NCI-H526 (cell line): Measurements from ENCODE around the gene CHST3.

ENCODE experiments used
- DNase-seq, 2 experiments: peaks; one replicate each; lab custom pipeline; 2025; lab: John Stamatoyannopoulos, UW

CHST3 gene

DNA sequence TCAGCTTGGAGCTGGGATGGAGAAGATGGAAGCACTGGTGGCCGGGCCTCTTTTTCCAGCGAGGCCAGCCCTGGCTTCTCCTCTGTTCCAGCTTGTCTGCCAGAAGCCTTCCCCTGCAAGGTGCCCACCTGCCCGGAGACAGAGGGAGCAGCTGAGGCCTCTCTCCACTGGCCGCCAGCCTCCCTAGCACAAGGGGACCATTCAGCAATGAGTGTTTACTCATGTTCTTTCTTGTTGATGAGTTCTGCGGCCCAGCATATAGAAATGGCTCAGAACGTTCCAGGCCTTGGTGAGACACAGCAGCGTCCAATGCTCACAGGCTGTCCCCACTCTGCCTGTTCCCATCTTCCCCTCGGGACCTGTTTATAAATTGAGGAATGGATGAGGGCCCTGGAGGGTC is 47.3 kb downstream of the CHST3 start:
- DNase-seq, result no peak

DNA sequence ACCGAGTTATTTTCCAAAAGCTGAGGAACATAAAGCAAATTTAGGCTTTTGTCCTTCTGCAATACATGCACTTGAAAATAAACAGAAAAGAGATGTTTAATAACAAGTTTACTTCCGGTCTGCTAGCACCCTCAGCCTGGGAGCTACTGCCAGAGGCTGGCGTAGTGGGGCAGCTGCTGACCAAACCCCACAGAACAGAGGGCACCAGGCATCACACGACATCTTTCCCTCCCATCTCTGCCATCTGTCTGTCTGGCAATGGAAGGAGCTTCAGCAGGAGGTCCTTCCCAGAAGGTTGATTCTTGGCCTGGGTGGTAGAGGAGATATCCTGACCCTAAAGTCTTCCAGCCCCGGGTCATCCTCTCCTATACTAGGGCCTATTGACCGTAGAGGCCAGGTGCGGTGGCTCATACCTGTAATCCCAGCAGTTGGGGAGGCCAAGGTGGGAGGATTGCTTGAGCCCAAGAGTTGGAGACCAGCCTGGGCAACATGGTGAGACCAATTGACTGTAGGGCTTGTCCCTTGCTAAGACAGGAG is 47.8 kb downstream of the CHST3 start:
- DNase-seq, result no peak

- DNase-seq, result no peak
These were observed 48.6 kb downstream of the CHST3 start for GRCh38 chr10:72012796-72013195.

- DNase-seq, result no peak
These were observed 49.2 kb downstream of the CHST3 start for GRCh38 chr10:72013202-72013945.

DNA sequence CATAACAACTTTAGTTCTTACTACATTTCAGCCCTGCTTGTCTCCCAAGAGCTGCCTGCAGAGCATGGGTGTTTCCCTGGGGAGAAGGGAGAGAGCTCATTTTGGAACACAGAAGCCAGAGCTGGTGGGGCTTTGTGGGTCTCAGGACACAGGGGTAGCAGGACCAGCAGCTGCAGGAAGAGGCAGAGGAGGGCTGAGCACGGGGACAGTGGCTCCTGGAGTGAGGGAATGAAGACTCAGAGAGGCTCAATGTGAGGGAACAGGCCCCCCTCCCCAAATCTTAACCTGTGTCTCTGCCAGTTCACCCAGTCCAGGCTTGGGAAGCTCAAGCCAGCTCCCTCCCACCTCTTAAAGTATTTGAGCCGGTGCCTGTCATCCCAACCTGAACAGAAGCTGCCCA is 50.0 kb downstream of the CHST3 start:
- DNase-seq, result no peak

DNA sequence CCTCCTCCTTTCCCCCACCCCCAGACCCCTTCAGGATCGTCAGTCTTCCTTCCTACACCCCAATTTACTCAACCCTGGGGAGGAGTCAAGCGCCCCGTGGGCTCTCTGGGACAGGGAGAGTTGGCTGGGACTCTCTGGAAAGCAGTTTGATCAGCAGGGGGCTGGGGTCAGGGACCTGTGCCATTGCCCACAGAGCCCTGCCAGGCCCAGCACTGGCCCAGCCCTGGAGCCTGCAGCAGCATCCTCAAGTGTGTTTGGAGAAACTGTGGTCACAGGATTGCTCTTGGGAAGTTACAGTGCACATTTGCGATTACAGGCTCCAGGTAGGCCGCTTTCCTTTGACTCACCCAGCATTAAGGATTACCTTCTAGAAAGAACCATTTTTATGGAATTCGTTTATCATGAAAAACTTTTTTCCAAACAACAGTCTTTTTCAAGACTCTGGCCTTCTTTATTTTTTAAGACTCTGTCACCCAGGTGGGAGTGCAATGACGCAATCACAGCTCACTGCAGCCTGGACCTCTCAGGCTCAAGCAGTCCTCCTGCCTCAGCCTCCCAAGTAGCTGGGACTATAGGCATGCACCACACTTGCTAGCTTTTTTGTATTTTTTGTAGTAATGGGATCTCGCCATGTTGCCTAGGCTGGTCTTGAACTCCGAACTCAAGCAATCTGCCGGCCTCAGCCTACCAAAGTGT is 50.7 kb downstream of the CHST3 start:
- DNase-seq, result no peak

DNA sequence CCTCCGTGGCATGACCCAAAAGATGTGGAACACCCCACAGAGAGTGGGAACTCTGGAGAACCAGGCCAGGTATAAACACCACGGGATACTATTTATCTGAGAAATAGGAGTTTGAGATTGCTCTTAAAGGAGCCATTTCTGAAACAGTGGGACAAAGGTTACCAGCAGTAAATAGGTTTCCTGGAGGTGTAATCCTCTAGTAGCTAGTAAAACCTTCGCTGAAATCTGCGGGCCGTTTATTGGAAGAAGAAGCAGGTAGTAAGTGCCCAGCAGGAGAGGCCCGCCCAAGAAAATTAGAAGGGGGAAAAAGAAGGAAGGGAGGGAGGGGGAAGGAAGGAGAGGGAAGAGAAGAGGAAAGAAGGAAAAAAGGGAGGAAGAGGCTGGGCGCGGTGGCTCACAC is 51.6 kb downstream of the CHST3 start:
- DNase-seq, result no peak

GRCh38 chr10:72016608-72017300 is 52.6 kb downstream of the CHST3 start:
- DNase-seq, result no peak

DNA sequence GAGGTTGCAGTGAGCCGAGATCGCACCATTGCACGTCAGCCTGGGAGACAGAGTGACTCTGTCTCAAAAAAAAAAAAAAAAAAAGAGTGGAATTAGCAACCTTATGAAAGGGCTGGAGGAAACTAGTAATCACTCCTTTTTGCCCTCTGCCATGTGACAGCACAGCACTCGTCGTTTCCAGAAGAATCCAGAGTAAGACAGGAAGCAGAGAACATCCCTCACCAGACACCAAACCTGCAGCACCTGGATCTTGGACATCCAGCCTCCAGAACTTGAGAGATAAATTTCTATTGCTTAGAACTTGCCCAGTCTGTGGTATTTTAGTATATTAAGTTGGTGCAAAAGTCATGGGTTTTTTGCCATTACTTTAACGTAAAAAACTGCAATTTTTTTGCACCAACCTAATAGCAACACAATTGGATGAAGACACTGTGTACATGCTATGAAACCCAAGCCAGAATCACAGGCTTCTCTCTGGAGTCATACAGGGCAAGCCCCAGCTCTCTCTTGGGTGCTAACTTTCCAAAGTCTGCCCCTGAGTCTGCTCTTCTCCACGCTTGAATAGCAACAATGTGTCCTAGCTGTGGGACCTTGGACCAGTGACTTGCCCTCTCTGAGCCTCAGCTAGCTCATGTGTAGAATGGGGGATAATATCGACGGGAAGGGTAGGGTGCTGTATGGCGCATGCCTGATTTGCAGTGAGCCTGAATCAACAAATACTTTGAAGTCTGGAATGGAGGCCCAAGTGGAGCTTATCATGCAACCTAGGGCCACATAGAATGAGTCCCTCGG is 55.1 kb downstream of the CHST3 start:
- no peak for DNase-seq

GRCh38 chr10:72020914-72021809 is 57.0 kb downstream of the CHST3 start:
- DNase-seq, result no peak

GRCh38 chr10:72022228-72022627 is 58.0 kb downstream of the CHST3 start:
- no peak for DNase-seq

GRCh38 chr10:72024596-72024995 is 60.4 kb downstream of the CHST3 start:
- DNase-seq, result no peak

DNA sequence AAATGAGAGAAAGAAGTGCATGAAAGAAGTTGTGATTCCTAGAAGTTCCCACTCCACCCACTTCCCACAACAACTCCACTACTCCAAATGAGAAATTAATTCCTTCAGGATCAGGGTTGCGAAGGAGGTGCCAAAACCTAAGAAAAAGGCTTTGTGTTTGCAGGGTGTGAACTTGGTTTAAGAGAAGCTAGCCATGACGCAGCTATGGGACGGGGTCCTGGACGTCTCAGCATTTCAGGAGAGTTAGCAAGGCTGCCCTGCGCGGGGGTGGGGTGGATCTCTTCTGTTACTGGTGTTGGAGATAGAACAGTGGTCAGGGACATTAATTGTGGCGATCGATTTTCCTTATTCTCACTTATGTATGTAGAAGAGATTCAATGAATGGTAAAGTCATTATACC is 61.2 kb downstream of the CHST3 start:
- no peak for DNase-seq

DNA sequence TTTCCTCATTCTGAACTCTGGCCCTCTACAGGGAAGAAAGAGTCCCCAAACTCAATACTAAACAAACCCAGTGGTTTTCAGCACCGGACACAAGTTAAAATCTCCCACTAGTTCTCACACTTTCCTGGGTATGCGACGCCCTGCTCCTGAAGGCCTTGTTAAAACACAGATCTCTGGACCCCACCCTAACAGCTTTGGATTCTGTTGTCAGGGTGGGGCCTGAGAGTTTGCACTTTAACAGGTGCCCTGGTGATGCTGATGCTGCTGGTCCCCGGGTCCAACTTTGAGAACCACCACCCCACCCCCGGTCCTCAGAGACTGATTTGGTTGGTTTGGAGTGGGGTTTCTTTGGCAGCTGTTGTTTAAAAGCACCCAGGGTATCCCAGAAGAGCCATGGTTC is 61.6 kb downstream of the CHST3 start:
- DNase-seq, result no peak

DNA sequence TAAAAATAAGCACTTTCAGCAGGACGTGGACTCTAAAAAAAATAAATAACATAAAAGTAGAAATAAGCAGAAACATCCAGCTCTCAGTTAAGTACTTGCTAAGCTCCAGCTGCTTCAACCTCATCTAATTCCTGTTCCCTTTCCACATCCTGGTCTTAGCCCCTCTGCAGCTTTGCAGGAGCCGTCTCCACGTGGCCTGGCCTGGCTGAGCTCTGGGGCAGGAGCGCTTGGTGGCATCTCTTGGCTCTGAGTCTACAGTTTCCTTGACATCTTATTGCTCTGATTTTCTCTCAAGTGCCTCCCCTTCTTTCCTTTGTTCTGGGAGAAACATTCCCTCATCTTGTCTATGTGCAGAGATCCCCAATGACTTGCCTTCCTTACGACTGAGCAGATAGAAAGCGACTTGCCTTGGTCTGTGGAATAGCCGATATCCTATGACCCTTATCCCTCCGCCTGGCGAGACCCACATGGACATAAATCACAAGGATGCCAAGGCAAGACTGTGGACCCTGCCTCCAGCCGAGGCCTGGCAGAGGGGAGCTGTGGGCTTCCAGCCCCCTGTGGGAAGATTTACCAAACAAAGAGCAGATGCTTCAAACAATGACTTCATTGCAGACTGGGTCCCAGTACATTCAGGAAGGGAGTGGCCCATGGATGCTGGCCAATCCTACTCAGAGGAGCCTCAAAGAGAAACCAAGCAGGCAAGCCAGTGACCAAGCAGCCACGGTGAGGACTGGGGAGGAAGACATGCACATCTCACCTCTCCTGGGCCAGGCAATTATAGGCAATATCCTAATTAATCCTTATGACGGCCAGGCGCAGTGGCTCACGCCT is 62.3 kb downstream of the CHST3 start:
- DNase-seq, result no peak

DNA sequence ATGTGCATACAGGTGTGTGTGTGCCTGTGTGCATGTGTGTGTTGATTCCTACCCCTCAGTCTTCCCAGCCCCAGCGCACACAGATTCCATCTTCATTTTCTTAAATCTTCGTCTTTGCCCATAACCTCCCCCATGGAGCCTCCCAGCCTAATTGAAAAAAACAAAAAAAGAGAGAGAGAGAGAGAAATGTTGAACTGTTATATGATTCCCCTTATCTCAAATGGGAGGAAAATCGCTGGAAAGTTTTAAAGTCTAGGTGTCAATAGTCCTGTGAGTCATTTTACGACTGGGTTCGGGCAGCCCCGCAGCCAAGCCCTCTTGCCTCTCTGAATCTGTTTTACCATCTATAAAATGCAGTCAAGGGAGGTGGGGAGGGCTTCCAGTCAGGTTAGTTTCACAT is 63.3 kb downstream of the CHST3 start:
- no peak for DNase-seq

GRCh38 chr10:72029414-72029813 is 65.2 kb downstream of the CHST3 start:
- no peak for DNase-seq

- DNase-seq, result no peak
These were observed 66.8 kb downstream of the CHST3 start for GRCh38 chr10:72030762-72031543.

DNA sequence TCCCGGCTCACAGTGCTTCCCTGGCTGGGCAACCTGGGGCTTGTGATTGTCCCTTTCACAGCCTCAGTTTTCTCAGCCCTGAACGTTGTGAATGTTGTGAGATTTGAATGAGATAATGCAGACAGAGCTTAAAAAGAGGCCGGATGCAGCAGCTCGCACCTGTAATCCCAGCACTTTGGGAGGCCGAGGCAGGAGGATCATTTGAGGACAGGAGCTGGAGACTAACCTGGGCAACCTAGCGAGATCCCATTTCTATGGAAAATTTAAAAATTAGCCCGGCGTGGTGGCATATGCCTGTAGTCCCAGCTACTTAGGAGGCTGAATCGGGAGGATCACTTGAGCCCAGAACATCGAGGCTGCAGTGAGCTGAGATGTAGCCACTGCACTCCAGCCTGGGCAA is 67.5 kb downstream of the CHST3 start:
- DNase-seq, result no peak
